Progenitor cell of endocrine pancreas (in vitro differentiated cells): Measurements from ENCODE around the gene LARP7. TPM values are rescaled to one million over a fixed set of nuclear protein-coding genes. Genes with fewer than 3 reads are reported as not detected.

Experiments used
- DNase-seq: peaks from one replicate; pipeline ENCODE4 v3.0.0; 2021; ENCODE audit warnings: low spot score; ENCODE audit not compliant: unreplicated experiment
- H3K27ac Mint-ChIP-seq: 2 replicates; pipeline ENCODE4 v1.8.0; 2021; ENCODE audit warnings: mild to moderate bottlenecking, moderate library complexity, mixed read lengths
- H3K27me3 Mint-ChIP-seq: 2 replicates; pipeline ENCODE4 v1.8.0; 2021; ENCODE audit warnings: mixed read lengths
- H3K36me3 Mint-ChIP-seq: 2 replicates; pipeline ENCODE4 v1.8.0; 2022; ENCODE audit warnings: mixed read lengths; ENCODE audit not compliant: insufficient read depth
- H3K4me1 Mint-ChIP-seq: 2 replicates; pipeline ENCODE4 v1.8.0; 2021; ENCODE audit warnings: low read depth, mixed read lengths
- H3K4me3 Mint-ChIP-seq: 2 replicates; pipeline ENCODE4 v1.8.0; 2021; ENCODE audit warnings: low read depth, mild to moderate bottlenecking, moderate library complexity, mixed read lengths
- H3K9me3 Mint-ChIP-seq: 2 replicates; pipeline ENCODE4 v1.8.0; 2021; ENCODE audit warnings: low read depth, mixed read lengths
- total RNA-seq: library from RNA; stranded (reverse); gene quantifications from 2 replicates; pipeline ENCODE4 v1.2.1, GENCODE V29; 2021
- TF ChIP-seq, protein P1 (sequence below): fragments of 200-600 bp; sonication (generic); IDR thresholded peaks from one replicate; pipeline ENCODE4 v1.5.0; 2021; ENCODE audit warnings: antibody characterized with exemption, mild to moderate bottlenecking; ENCODE audit not compliant: unreplicated experiment

Gene LARP7
- total RNA-seq, 1 donor from 2014 or later, result 50.6 TPM

DNA sequence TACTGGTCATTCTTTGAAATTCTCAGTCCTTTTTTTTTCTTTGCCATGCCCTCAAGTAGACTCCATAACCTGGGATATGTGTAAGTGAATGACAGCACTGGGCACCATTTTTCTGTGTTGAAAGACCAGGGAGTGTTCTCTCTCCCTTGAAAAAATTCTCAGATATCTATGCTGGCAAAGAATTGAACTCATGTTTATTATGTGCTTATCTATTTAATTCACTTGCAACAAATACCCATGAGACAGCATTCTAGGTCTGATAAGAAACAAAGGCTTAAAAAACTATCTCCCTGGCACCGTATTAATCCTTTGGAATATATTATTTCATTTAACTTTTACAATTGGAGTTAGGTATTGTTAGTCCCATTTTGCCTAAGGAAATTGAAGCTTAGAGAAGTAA, 36.7 kb downstream of the LARP7 start:
- H3K27ac Mint-ChIP-seq, result no peak overlapping the region
- no peaks in the 10 kb centered on the region for H3K36me3 Mint-ChIP-seq
- H3K27me3 Mint-ChIP-seq, result no peaks in the 10 kb centered on the region
- no peak overlapping the region for H3K4me3 Mint-ChIP-seq
- DNase-seq, result no peak
- TF ChIP-seq, protein P1, sequence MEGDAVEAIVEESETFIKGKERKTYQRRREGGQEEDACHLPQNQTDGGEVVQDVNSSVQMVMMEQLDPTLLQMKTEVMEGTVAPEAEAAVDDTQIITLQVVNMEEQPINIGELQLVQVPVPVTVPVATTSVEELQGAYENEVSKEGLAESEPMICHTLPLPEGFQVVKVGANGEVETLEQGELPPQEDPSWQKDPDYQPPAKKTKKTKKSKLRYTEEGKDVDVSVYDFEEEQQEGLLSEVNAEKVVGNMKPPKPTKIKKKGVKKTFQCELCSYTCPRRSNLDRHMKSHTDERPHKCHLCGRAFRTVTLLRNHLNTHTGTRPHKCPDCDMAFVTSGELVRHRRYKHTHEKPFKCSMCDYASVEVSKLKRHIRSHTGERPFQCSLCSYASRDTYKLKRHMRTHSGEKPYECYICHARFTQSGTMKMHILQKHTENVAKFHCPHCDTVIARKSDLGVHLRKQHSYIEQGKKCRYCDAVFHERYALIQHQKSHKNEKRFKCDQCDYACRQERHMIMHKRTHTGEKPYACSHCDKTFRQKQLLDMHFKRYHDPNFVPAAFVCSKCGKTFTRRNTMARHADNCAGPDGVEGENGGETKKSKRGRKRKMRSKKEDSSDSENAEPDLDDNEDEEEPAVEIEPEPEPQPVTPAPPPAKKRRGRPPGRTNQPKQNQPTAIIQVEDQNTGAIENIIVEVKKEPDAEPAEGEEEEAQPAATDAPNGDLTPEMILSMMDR, result no peak
- H3K9me3 Mint-ChIP-seq, result no peaks in the 10 kb centered on the region
- H3K4me1 Mint-ChIP-seq, result peaks cover 4% of the 10 kb centered on the region

DNA sequence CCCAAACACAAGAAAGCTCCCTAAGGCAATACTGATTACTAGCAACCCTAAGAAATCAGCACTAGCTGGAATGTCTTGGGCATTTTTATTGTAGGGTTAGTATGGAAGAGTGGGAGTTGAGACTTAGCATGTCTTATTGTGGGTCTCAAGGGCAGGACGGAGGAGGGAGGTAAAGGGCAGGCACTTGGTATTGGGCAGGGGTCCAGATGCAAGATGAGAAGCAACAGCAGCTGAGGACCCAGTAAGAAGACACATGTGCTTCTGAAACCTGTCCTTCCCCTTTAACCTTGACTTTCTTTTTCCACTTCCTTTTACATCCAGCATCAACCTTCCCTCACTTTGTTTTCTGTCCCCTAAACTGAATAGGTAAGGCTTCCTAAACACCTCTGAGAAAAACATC, 37.4 kb downstream of the LARP7 start:
- no peaks in the 10 kb centered on the region for H3K9me3 Mint-ChIP-seq
- TF ChIP-seq, protein P1, result no peak
- H3K27ac Mint-ChIP-seq, result no peak overlapping the region
- no peak for DNase-seq
- H3K4me1 Mint-ChIP-seq, result peaks cover 4% of the 10 kb centered on the region
- no peaks in the 10 kb centered on the region for H3K27me3 Mint-ChIP-seq
- H3K4me3 Mint-ChIP-seq, result no peak overlapping the region
- no peaks in the 10 kb centered on the region for H3K36me3 Mint-ChIP-seq

DNA sequence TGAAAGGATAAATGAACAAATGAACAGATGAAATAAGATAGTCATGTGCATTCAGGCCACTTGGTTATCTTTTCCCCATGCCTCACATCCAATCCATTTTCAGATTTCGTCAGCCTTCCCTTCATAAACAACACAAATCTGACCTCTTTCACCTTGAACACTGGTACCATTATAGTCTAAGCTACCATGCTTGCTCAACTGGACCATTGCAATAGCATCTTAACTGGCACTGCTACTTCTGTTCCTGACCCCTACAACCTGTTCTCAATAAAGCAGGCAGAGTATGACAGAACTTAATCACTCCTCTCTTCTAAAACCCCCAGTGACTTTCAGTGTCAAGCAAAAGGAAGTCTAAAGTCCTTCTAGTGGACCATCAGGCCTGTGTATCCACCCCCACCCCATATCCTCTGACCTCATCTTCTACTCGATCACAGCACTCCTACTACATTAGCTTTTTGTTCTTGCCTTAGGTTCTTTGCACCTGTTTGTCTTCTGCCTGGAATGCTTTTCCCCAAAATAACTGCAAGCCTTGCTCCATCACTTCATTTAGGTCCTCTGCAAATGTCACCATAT, 40.7 kb downstream of the LARP7 start:
- Mint-ChIP-seq H3K27ac (no peak overlapping the region), H3K36me3 (no peaks in the 10 kb centered on the region), H3K4me3 (no peak overlapping the region), H3K4me1 (no peaks in the 10 kb centered on the region), H3K27me3 (no peaks in the 10 kb centered on the region), H3K9me3 (no peaks in the 10 kb centered on the region)
- TF ChIP-seq, protein P1, result no peak
- no peak for DNase-seq

DNA sequence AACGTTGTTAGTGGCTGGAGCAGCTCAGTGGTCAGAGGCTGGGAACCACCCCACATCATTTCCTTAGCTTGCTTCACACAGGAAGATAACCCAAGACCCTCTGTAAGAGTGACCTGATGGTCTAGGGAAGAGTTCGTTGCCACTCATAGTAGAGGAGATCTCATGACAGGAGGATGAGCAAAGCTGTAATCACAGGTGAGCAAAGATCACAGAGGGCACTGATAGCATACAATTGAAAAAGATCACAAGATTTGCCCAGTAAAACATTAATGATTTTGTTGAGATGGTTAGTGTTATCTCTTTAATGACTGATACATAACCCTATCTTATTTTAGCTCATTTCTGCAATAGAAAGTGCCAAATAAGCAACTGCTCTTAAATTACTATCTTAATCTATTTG, 44.1 kb downstream of the LARP7 start:
- Mint-ChIP-seq H3K4me3 (no peak overlapping the region), H3K27ac (no peak overlapping the region), H3K4me1 (no peaks in the 10 kb centered on the region), H3K9me3 (no peaks in the 10 kb centered on the region), H3K36me3 (no peaks in the 10 kb centered on the region), H3K27me3 (no peaks in the 10 kb centered on the region)
- TF ChIP-seq, protein P1, result no peak
- DNase-seq, result no peak

DNA sequence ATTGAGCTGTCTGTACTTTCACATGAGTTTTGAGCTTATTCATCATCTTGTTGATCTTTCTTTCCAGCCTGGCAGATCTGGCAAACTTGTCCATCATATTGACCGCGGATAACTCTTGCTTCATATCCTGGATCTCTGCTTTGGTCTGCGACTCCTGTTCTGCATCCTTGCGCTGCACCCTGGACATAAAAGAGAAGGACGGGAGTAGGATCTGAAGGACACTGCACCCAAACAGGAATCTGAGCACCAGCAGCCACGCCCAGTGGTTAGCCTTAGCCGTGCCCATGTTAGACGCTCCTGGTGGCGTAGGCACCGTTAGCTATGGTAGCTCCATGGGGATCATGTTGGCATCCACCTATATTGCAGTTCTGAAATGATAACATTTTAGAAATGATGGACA, 56.6 kb downstream of the LARP7 start:
- H3K27me3 Mint-ChIP-seq, result no peaks in the 10 kb centered on the region
- DNase-seq, result no peak

More for the DNA sequence above, 56.6 kb downstream of the LARP7 start:
- TF ChIP-seq, protein P1, result no peak
- H3K27ac Mint-ChIP-seq, result no peak overlapping the region
- no peak overlapping the region for H3K4me3 Mint-ChIP-seq
- H3K36me3 Mint-ChIP-seq, result no peaks in the 10 kb centered on the region
- no peaks in the 10 kb centered on the region for H3K9me3 Mint-ChIP-seq
- H3K4me1 Mint-ChIP-seq, result no peaks in the 10 kb centered on the region
